GM12878 (cell line): ENCODE data around the gene PIGL. TPM values are rescaled to one million over a fixed set of nuclear protein-coding genes. Genes with fewer than 3 reads are reported as not detected.

Source experiments
- ASH2L ChIP-seq: fragments of 300-600, 200-600 bp; sonication (generic); IDR thresholded peaks from 2 replicates; pipeline ENCODE4 v1.6.1; 2017; ENCODE audit warnings: low read depth, mild to moderate bottlenecking, borderline replicate concordance
- ATF3 ChIP-seq: IDR thresholded peaks from 2 replicates; pipeline ENCODE4 v1.6.1; 2011; ENCODE audit warnings: low read depth, mild to moderate bottlenecking, low read length, moderate library complexity, borderline replicate concordance; ENCODE audit errors: extremely low read depth
- BCL3 ChIP-seq: IDR thresholded peaks from 2 replicates; pipeline ENCODE4 v1.6.1; 2011; ENCODE audit warnings: borderline replicate concordance, low read depth, mild to moderate bottlenecking, moderate library complexity, low read length; ENCODE audit not compliant: insufficient read depth, poor library complexity, severe bottlenecking
- EZH2 ChIP-seq: IDR thresholded peaks from 2 replicates; pipeline ENCODE4 v1.6.1; 2012; ENCODE audit warnings: low read depth, mild to moderate bottlenecking, control low read depth, inconsistent platforms, low read length, borderline replicate concordance; ENCODE audit not compliant: control insufficient read depth
- NBN ChIP-seq: fragments of 450-650 bp; IDR thresholded peaks from 2 replicates; pipeline ENCODE4 v1.6.1; 2016
- STAT3 ChIP-seq: IDR thresholded peaks from 2 replicates; pipeline ENCODE4 v1.6.1; 2011; ENCODE audit warnings: low read depth, low read length, improper control_type of control experiment
- ZNF592 ChIP-seq: fragments of 450-650 bp; IDR thresholded peaks from 2 replicates; pipeline ENCODE4 v1.6.1; 2017; ENCODE audit warnings: mild to moderate bottlenecking, moderate library complexity
- polyA plus RNA-seq, 11 experiments: library from polyadenylated mRNA; depleted of rRNA in 4 of 11; unstranded in 6 of 11; stranded (reverse) in 5 of 11; fragments of >200 nt; fragmentation: Nextera tagmentation in 4 of 11; fragmentation: Illumina TruSeq in 1 of 11; extraction: Ambion mirVana in 4 of 11; extraction: Trizol in 1 of 11; gene quantifications; 1 replicate in 1 of 11; 2 replicates in 10 of 11; pipeline versions ENCODE4 v1.2.1 to v1.2.3, GENCODE V29; 2011 to 2016; ENCODE audit warnings: inconsistent platforms in 2 of 11, missing spikeins in 2 of 11, low read depth in 1 of 11
- total RNA-seq, 4 experiments: library from RNA; depleted of rRNA in 3 of 4; stranded (reverse); fragments of >200 nt in 3 of 4; fragmentation: Illumina TruSeq in 1 of 4; extraction: Trizol in 1 of 4; gene quantifications; 2 replicates each; pipeline versions ENCODE4 v1.2.1 to v1.2.3, GENCODE V29; 2013 to 2021
- TF ChIP-seq, protein P1 (sequence below): IDR thresholded peaks from 2 replicates; pipeline ENCODE4 v1.6.1; 2012; ENCODE audit warnings: low read depth, low read length, improper control_type of control experiment
- TF ChIP-seq, protein P2 (sequence below): fragments of 450-650 bp; IDR thresholded peaks from 2 replicates; pipeline ENCODE4 v1.6.1; 2018; ENCODE audit warnings: borderline replicate concordance, mild to moderate bottlenecking; ENCODE audit not compliant: partially characterized antibody

The PIGL gene
- total and polyA plus RNA-seq, 10 of the 15 experiments (the other 5 are each of a cell fraction or from before 2014, with no cell fraction given) = 25.9 to 52.5 (median 30.2) TPM

DNA sequence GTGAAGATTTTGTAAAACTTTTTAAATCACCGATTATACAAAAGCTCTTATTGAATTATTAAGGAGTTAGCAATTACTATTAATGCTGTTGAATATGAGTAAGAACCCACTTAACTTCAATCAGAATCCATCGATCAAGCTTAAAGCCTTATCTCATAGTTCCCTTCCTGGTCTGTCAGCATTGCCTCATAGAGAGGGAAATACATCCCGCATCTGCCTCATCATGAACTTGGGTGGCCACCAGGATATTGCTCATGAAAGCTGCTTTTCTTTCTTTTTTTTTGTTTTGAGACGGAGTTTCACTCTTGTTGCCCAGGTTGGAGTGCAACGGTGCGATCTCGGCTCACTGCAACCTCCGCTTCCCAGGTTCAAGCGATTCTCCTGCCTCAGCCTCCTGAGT lies 66.7 kb downstream of the PIGL start (continued):
- TF ChIP-seq, protein P1, sequence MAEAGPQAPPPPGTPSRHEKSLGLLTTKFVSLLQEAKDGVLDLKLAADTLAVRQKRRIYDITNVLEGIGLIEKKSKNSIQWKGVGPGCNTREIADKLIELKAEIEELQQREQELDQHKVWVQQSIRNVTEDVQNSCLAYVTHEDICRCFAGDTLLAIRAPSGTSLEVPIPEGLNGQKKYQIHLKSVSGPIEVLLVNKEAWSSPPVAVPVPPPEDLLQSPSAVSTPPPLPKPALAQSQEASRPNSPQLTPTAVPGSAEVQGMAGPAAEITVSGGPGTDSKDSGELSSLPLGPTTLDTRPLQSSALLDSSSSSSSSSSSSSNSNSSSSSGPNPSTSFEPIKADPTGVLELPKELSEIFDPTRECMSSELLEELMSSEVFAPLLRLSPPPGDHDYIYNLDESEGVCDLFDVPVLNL = no peak
- TF ChIP-seq NBN (no peak), BCL3 (no peak), ATF3 (no peak), EZH2 (no peak), STAT3 (no peak), ASH2L (no peak), ZNF592 (no peak)
- TF ChIP-seq, protein P2, sequence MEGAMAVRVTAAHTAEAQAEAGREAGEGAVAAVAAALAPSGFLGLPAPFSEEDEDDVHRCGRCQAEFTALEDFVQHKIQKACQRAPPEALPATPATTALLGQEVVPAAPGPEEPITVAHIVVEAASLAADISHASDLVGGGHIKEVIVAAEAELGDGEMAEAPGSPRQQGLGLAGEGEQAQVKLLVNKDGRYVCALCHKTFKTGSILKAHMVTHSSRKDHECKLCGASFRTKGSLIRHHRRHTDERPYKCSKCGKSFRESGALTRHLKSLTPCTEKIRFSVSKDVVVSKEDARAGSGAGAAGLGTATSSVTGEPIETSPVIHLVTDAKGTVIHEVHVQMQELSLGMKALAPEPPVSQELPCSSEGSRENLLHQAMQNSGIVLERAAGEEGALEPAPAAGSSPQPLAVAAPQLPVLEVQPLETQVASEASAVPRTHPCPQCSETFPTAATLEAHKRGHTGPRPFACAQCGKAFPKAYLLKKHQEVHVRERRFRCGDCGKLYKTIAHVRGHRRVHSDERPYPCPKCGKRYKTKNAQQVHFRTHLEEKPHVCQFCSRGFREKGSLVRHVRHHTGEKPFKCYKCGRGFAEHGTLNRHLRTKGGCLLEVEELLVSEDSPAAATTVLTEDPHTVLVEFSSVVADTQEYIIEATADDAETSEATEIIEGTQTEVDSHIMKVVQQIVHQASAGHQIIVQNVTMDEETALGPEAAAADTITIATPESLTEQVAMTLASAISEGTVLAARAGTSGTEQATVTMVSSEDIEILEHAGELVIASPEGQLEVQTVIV = no peak
